AG04449 (cell line): ENCODE results near the gene C5orf24.
"Not testable (repeated sequence)": the region's sequence is repeated elsewhere in the genome, so short reads cannot be mapped to it uniquely, and the experiment has no call there.

Experiments used
- CTCF ChIA-PET: fragments of 350-600 bp; formaldehyde crosslinking; extraction: SDS; loops from one replicate; lab custom pipeline; 2021; ENCODE audit warnings: antibody characterized with exemption; lab: Yijun Ruan, JAX
- POLR2A ChIA-PET: fragments of 400-600, 350-600 bp; formaldehyde crosslinking; extraction: SDS; loops from one replicate; lab custom pipeline; 2020; ENCODE audit warnings: antibody characterized with exemption, inconsistent platforms; lab: Yijun Ruan, JAX
- DNase-seq: peaks from one replicate; pipeline ENCODE4 v3.0.0-alpha.2; 2010; ENCODE audit warnings: low read depth, low spot score
- H3K4me3 ChIP-seq: 2 replicates; pipeline ENCODE4 v1.5.1; 2011; ENCODE audit warnings: low read depth, mild to moderate bottlenecking, control low read depth, low read length
- CTCF ChIP-seq: IDR thresholded peaks from one replicate; pipeline ENCODE4 v1.5.1; 2011; ENCODE audit warnings: mild to moderate bottlenecking, moderate library complexity, low read length, control low read depth, inconsistent platforms; ENCODE audit not compliant: insufficient read depth; ENCODE audit errors: missing control alignments

Gene C5orf24

GRCh38 chr5:134846641-134846960 is 833 bp downstream of the C5orf24 start:
- ChIA-PET POLR2A (interaction anchor here (0.8 kb wide), 3 partner anchors 11 to 28 kb away, joined by 3 to 4 read pairs (median 3); no protein-coding TSS in a partner anchor), CTCF (no interaction called here)
- peak overlapping the region; percentile 78 for H3K4me3 ChIP-seq
- no peak for DNase-seq
- TF ChIP-seq CTCF: no peak

- ChIA-PET CTCF (interaction anchor here (0.8 to 1.4 kb wide), 4 partner anchors 10 to 65 kb away, joined by 3 to 7 read pairs (median 4); partner anchors contain the start of gene PCBD2), POLR2A (interaction anchor here (2.1 kb wide), 1 partner anchor 25 kb away, joined by 8 read pairs; the partner anchor contains the start of gene TXNDC15)
- not testable (repeated sequence) for DNase-seq, H3K4me3 ChIP-seq
These were observed 3.7 kb downstream of the C5orf24 start for GRCh38 chr5:134849434-134849933.

DNA sequence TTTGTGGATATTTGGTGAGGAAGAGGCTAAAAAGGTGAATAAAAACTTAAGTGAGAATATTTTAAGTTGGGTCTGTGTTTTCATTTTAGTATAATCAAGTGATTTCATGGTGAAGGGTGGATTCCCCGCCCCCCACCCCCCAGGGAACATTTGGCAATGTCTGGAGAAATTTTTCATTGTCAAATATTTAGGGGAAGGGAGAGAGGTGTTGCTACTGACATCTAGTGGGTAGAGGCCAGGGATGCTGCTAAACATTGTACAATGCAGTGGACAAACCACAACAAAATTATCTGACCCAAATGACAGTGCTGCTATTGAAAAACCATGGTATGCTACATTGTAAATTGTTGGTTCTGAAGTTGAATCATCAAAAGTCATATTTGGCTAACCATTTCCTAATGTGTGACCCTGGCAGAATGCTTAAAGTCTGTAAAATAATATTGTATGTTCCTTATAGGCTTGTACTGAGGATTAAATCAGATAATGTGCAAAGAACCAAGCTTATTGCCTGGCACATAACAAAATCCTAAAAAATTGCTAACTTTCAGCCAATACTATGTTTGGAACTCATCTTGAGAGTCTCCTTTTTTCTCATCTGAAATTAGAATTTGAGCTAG is 5.6 kb downstream of the C5orf24 start:
- CTCF ChIA-PET: interaction anchor here (0.5 to 2.4 kb wide), 17 partner anchors 10 to 113 kb away, joined by 3 to 26 read pairs (median 4); partner anchors contain the start of gene CAMLG
- TF ChIP-seq CTCF: peak; percentile 53
- no peak for DNase-seq
- H3K4me3 ChIP-seq: no peak overlapping the region
- POLR2A ChIA-PET: interaction anchor here (0.7 kb wide), 1 partner anchor 197 kb away, joined by 3 read pairs; no protein-coding TSS in a partner anchor

GRCh38 chr5:134856465-134856864 is 10.7 kb downstream of the C5orf24 start:
- CTCF ChIA-PET: interaction anchor here (0.6 kb wide), 1 partner anchor 50 kb away, joined by 3 read pairs; no protein-coding TSS in a partner anchor
- DNase-seq, H3K4me3 ChIP-seq, POLR2A ChIA-PET: not testable (repeated sequence)

GRCh38 chr5:134857401-134857800 is 11.6 kb downstream of the C5orf24 start:
- TF ChIP-seq CTCF: no peak
- no peak overlapping the region for H3K4me3 ChIP-seq
- ChIA-PET CTCF (interaction anchor here (0.8 kb wide), 1 partner anchor 11 kb away, joined by 3 read pairs; no protein-coding TSS in a partner anchor), POLR2A (no interaction called here)
- no peak for DNase-seq

DNA sequence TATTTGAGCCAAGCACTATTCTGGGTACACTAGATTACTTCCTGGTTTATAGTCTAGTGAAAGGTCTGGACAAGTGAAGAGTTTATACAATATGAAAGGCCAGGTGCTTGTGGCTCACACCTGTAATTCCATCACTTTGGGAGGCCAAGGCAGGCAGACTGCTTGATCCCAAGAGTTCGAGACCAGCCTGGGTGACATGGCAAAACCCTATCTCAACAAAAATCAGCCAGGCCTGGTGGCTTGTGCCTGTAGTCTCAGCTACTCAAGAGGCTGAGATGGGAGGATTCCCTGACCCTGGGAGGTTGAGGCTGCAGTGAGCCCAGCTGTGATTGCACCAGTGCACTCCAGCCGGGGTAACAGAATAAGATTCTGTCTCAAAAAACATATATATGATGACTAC is 18.9 kb downstream of the C5orf24 start:
- ChIA-PET POLR2A (no interaction called here), CTCF (interaction anchor here (1.2 to 1.7 kb wide), 3 partner anchors 11 to 22 kb away, joined by 4 to 6 read pairs (median 5); no protein-coding TSS in a partner anchor)
- no peak overlapping the region for H3K4me3 ChIP-seq
- TF ChIP-seq CTCF: no peak
- DNase-seq: no peak

- H3K4me3 ChIP-seq: no peak overlapping the region
- ChIA-PET CTCF (interaction anchor here (1.9 kb wide), 1 partner anchor 10 kb away, joined by 6 read pairs; no protein-coding TSS in a partner anchor), POLR2A (interaction anchor here (0.6 to 2.2 kb wide), 8 partner anchors 11 to 135 kb away, joined by 3 to 8 read pairs (median 4); partner anchors contain the start of genes C5orf24, CAMLG and PCBD2)
- no peak for TF ChIP-seq CTCF
- DNase-seq: no peak
These were observed 27.7 kb downstream of the C5orf24 start for GRCh38 chr5:134873494-134873893.
